Measurements from ENCODE around the gene PRKAG3.

The PRKAG3 gene

GRCh38 chr2:218802386-218802994, 29.1 kb downstream of the PRKAG3 start:
- TF ChIP-seq SPI1 (IDR thresholded peaks at IDR 0.05; ENCODE audit: borderline replicate concordance, low read depth) (no peak), POLR2AphosphoS5 (IDR thresholded peaks at IDR 0.05; ENCODE audit: low read depth) (no peak), GABPA (IDR thresholded peaks at IDR 0.05; ENCODE audit: low read depth) (no peak), REST (IDR thresholded peaks at IDR 0.05; ENCODE audit: insufficient replicate concordance, low read depth) (no peak), CTCF (IDR thresholded peaks at IDR 0.05; ENCODE audit: insufficient read depth, low read length) (no peak)
- no peaks in the 10 kb centered on the region for H3K27me3 ChIP-seq (ENCODE audit: insufficient read depth, poor library complexity, severe bottlenecking)
- no peak overlapping the region for H3K27ac ChIP-seq (replicated peaks)
- no peak overlapping the region for H3K4me3 ChIP-seq (replicated peaks; ENCODE audit: insufficient read depth, low read length)
- DNase-seq (ENCODE audit: low read depth in 1 of 2, low spot score in 1 of 2) = no peak

- no peak overlapping the region for H3K4me3 ChIP-seq (replicated peaks; ENCODE audit: insufficient read depth, low read length)
- no peaks in the 10 kb centered on the region for H3K27me3 ChIP-seq (ENCODE audit: insufficient read depth, poor library complexity, severe bottlenecking)
- TF ChIP-seq POLR2AphosphoS5 (IDR thresholded peaks at IDR 0.05; ENCODE audit: low read depth) (no peak), SPI1 (IDR thresholded peaks at IDR 0.05; ENCODE audit: borderline replicate concordance, low read depth) (no peak), GABPA (IDR thresholded peaks at IDR 0.05; ENCODE audit: low read depth) (no peak), REST (IDR thresholded peaks at IDR 0.05; ENCODE audit: insufficient replicate concordance, low read depth) (no peak), CTCF (IDR thresholded peaks at IDR 0.05; ENCODE audit: insufficient read depth, low read length) (no peak)
- DNase-seq (ENCODE audit: low read depth in 1 of 2, low spot score in 1 of 2) = no peak
- no peak overlapping the region for H3K27ac ChIP-seq (replicated peaks)
These were observed 31.6 kb downstream of the PRKAG3 start for GRCh38 chr2:218799990-218800389.

- no peak for TF ChIP-seq POLR2AphosphoS5 (IDR thresholded peaks at IDR 0.05; ENCODE audit: low read depth)
- TF ChIP-seq REST (IDR thresholded peaks at IDR 0.05; ENCODE audit: insufficient replicate concordance, low read depth) = no peak
- no peak for TF ChIP-seq GABPA (IDR thresholded peaks at IDR 0.05; ENCODE audit: low read depth)
- no peak for TF ChIP-seq CTCF (IDR thresholded peaks at IDR 0.05; ENCODE audit: insufficient read depth, low read length)
- no peak for TF ChIP-seq SPI1 (IDR thresholded peaks at IDR 0.05; ENCODE audit: borderline replicate concordance, low read depth)
- no peak overlapping the region for H3K27ac ChIP-seq (replicated peaks)
- H3K27me3 ChIP-seq (ENCODE audit: insufficient read depth, poor library complexity, severe bottlenecking) = no peaks in the 10 kb centered on the region
- H3K4me3 ChIP-seq (replicated peaks; ENCODE audit: insufficient read depth, low read length) = no peak overlapping the region
- no peak for DNase-seq (ENCODE audit: low read depth in 1 of 2, low spot score in 1 of 2)
These were observed 32.7 kb downstream of the PRKAG3 start for GRCh38 chr2:218798767-218799504.
